ENCODE results near the gene UMAD1.

DNA sequence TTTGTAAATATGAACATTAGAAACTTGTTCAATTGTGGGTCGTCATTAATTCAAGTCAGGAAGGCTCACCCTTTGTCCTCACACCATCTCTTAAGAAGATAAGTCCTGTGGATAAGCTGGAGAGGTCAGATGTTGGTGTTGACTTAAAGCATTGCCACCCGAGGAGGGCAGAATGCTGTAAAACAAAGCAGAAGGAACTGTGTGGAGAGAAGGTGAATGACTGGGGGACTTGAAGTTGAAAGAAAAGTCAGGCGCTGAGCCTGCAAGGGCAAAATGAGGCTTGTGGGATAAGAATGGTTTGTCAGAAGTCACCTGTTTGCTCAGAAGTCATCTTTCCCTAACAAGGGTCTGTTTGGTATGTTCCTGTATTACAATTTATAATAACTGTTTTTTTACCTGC, 68.7 kb downstream of the UMAD1 start:
- TF ChIP-seq POLR2A (IDR thresholded peaks at IDR 0.05; ENCODE audit: low read length) = no peak
- TF ChIP-seq GATA1 (IDR thresholded peaks at IDR 0.05; ENCODE audit: low read depth, low read length) = no peak
